KOPT-K1 (cell line): ENCODE data around the gene PCDH8.

Experiments
- H3K27ac ChIP-seq: fragments of 200-600 bp; sonication (generic); 2 replicates; pipeline ENCODE4 v1.5.1; 2016; ENCODE audit warnings: antibody characterized with exemption, mild to moderate bottlenecking, low read depth, low read length; ENCODE audit not compliant: poor library complexity, severe bottlenecking
- H3K36me3 ChIP-seq: fragments of 200-600 bp; sonication (generic); 2 replicates; pipeline ENCODE4 v1.5.1; 2017; ENCODE audit warnings: antibody characterized with exemption, mild to moderate bottlenecking, low read length, moderate library complexity; ENCODE audit not compliant: insufficient read depth
- H3K9me3 ChIP-seq: fragments of 200-600 bp; sonication (generic); 2 replicates; pipeline ENCODE4 v1.5.1; 2017; ENCODE audit warnings: antibody characterized with exemption, low read length, mild to moderate bottlenecking; ENCODE audit not compliant: insufficient read depth, poor library complexity, severe bottlenecking

The PCDH8 gene, protein sequence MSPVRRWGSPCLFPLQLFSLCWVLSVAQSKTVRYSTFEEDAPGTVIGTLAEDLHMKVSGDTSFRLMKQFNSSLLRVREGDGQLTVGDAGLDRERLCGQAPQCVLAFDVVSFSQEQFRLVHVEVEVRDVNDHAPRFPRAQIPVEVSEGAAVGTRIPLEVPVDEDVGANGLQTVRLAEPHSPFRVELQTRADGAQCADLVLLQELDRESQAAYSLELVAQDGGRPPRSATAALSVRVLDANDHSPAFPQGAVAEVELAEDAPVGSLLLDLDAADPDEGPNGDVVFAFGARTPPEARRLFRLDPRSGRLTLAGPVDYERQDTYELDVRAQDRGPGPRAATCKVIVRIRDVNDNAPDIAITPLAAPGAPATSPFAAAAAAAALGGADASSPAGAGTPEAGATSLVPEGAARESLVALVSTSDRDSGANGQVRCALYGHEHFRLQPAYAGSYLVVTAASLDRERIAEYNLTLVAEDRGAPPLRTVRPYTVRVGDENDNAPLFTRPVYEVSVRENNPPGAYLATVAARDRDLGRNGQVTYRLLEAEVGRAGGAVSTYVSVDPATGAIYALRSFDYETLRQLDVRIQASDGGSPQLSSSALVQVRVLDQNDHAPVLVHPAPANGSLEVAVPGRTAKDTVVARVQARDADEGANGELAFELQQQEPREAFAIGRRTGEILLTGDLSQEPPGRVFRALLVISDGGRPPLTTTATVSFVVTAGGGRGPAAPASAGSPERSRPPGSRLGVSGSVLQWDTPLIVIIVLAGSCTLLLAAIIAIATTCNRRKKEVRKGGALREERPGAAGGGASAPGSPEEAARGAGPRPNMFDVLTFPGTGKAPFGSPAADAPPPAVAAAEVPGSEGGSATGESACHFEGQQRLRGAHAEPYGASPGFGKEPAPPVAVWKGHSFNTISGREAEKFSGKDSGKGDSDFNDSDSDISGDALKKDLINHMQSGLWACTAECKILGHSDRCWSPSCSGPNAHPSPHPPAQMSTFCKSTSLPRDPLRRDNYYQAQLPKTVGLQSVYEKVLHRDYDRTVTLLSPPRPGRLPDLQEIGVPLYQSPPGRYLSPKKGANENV

DNA sequence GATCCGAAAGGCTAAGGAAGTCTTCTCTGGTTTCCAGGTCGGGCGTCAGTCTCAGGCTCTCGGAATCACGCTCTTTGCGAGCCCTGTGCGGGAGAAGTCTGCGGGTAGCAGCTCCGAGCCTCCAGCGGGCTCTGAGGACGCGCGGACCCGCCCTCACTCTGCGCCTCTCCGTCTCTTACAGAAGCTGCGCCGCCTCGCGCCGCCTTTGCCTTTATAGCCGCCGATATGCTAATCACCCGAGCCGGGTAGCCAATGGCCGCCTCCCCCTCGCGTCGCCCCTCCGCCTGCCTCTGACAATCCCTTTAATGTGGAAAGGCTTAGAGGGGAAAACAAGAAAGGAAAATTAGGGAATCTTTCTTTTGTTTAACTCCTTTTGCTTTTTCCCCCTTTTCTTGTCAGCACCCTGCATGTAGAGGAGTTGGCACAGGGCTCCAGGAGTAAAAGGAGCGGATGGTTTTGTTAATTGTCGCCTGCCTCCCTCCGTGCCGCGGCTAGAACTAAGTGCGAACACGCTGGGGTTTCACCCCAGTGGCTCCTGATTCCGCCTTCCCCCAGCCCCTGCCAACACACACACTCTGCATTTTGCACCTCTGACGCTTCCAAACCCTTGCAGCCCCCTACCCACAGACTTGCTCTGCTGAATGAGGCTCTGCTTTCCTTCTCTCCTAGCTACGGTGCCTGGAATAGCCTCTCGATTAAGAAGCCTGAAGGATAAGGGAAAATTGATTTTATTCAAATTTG lies at the start of gene PCDH8:
TSS of gene PCDH8 (minus strand) at position 186 of the 741 bp plus-strand sequence. CDS start 204 bp downstream, outside the sequence.
- H3K9me3 ChIP-seq: peaks cover 31% of the 10 kb centered on the region
- no peak within 1 kb of the TSS for H3K27ac ChIP-seq
- H3K36me3 ChIP-seq: no peaks in the 10 kb centered on the region

DNA sequence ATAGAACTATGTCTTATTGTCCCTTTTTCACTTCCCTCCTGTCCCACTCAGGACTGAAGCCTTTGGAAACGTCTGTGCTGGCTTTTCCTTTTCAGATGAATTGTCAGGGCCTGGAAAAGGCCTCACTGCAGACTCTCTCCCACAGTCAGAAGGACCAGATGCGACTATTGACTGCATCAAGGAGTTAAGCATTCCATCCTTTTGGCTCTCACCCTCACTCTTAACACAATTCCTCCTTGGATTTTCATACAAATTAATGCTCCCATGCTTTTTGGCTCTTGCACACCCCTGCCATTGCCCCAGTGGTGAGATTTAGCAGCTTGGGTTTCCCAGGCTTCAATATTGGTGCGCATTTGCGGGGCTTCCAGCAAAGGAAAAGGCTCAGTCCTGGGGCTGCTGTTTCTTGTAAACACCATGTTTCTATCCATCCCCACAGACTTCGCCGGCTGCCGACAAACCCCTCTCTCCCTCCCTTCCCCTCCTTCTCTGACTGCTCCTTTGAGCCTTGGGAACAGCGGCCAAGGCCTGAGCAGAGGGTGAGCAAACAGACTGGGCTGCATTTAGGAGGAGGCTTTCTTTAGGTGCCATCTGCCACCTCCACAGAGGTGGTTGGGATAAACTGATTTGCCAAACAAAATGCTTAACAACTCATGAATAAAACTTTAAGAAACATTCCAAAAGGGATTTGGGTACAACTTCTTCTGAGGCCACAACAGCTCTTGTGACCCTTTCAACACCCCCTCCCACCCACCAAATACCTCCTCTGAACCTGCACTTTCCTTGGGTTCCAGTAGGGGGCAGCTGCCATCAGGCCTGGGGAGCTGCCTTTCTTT lies 48.6 kb upstream of the PCDH8 start:
- Histone ChIP-seq H3K9me3 (no peaks in the 10 kb centered on the region), H3K27ac (no peak overlapping the region)

DNA sequence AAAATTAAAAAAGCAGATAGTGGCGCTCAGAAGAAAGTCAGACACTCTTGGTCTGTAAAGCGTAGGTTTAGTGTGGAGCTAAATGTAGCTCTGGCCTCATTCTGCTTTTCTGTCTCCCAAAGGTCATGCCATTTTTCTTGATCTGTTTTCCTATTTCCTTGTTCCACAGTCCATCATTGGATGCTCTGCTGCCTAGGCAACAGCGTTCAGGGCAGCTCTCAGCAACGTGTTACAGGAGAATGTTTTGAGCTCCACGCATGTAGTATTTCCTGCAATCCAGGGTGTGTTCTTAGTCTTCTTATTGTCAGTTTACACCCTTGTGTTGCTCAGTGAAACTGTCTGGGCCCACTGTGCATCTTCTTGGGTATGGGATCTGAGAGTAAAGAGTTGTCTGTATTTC lies 46.0 kb upstream of the PCDH8 start:
- no peaks in the 10 kb centered on the region for H3K9me3 ChIP-seq
- no peak overlapping the region for H3K27ac ChIP-seq
- H3K36me3 ChIP-seq: no peaks in the 10 kb centered on the region

More for the DNA sequence above, 48.6 kb upstream of the PCDH8 start:
- H3K36me3 ChIP-seq: no peaks in the 10 kb centered on the region

DNA sequence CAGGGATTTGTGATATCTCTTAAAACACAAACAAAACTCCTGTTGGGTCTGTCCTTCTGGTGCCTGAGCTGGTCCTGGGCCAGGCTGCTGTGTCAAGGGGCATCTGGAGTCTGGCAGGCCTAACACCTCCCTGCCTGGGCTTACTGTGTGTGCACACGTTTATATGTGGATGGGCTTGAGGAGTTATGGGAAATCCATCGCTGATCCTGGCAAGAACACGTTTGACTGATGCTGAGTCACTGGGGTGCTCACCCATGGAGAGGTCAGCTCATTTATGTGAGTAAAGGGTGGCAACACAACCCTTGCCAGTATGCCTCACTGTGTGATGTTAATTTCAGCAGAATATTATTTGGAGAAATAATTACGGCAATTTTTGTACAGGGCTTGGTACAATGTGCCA lies 44.5 kb upstream of the PCDH8 start:
- Histone ChIP-seq H3K27ac (no peak overlapping the region), H3K36me3 (no peaks in the 10 kb centered on the region), H3K9me3 (no peaks in the 10 kb centered on the region)

DNA sequence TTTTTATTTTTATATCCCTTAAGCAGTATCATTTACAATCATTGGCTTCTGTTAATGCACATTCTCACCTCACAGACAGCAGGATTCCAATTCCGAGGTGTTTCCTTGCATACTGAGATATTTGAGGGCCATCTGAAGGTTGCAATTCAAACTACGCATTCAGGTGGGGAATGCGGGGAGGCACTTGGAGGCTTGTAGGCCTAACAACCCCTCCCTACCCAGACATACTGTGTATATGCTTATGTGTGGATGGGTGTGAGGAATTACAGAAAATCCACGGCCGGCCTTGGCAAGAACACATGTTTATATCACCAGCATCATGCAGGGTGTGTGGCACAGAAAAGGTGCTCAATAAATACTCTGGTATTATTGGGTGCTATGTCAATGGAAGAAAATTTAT lies 43.3 kb upstream of the PCDH8 start:
- Histone ChIP-seq H3K36me3 (no peaks in the 10 kb centered on the region), H3K27ac (no peak overlapping the region), H3K9me3 (no peaks in the 10 kb centered on the region)

DNA sequence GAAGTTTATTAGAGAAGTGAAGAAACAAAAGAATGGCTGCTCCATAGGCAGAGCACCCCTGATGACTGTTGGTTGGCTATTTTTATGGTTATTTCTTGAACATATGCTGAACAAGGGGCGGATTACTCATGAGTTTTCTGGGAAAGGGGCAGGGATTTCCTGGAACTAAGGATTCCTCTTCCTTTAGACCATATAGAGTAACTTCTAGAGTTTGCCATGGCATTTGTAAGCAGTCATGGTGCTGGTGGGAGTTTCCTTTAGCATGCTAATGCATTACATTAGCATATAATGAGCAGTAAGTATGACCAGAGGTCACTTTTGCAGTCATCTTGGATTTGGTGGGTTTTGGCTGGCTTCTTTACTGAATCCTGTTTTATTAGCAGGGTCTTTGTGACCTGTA lies 38.7 kb upstream of the PCDH8 start:
- H3K36me3 ChIP-seq: no peaks in the 10 kb centered on the region

DNA sequence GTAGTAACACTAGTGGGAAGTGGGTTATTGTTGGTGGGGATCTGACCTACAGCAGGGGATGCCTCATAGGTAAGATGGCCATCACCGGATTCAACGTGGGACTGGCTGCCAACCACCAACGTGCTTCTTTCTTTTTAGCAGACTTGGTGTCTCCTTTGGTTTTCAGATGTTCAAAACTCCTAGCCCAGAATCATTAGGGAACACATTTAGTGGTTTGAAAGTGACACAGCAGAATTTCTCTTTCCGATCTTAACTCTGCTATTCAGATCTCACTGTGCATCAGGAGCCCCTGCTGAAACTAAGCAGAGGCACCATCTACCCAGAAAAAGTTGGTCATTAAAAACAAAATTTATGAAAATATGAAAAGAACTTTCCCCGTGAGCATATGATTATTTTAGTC lies 36.7 kb upstream of the PCDH8 start:
- no peaks in the 10 kb centered on the region for H3K36me3 ChIP-seq
- no peak overlapping the region for H3K27ac ChIP-seq
- H3K9me3 ChIP-seq: no peaks in the 10 kb centered on the region

More for the DNA sequence above, 38.7 kb upstream of the PCDH8 start:
- no peak overlapping the region for H3K27ac ChIP-seq
- H3K9me3 ChIP-seq: no peaks in the 10 kb centered on the region

DNA sequence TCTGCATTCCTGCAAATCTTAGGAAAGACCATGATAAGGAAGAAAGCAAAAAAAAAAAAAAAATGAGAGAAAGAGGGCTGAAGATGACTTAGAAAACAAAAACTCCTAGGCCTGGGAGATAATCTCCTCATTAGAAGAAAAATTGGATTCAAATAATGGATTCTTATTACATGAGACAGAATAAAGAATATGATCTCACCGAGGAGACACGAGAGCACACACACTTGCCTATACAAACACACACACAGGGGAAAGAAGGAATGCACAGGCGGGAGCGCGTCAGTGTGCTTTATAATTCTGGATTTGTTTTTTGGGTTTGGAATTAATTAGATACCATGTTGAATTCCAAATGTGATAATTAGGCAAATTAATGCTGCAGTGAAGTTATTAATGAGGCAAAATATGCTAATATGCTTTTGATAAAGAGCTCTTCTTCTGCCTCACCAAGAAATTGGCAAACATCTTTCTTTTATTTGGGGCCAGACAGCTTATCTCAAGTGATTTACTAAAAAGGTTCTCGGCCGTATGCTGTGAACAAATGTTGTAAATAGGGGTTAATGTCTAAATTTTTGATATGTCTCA lies 36.1 kb upstream of the PCDH8 start:
- Histone ChIP-seq H3K36me3 (no peaks in the 10 kb centered on the region), H3K9me3 (no peaks in the 10 kb centered on the region), H3K27ac (no peak overlapping the region)

DNA sequence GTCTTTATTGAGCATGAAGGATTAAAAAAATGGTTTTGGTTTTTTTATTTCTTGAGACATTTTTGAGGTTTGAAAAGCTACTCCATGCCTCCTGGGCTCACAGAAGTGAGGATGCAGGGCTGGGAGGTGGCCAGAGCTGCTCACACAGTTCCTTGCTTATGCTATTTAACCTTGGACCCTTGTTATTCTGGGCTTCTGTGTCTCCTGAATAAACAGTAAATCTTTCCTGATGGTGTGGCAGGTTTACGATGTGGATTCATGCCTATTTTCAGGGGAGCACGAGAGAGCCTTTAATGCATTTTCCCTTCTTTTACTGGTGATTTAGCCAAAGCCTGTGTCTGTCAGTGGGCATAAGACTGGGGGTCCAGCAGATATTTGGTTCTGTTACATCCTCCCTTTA lies 34.3 kb upstream of the PCDH8 start:
- Histone ChIP-seq H3K9me3 (no peaks in the 10 kb centered on the region), H3K27ac (no peak overlapping the region), H3K36me3 (no peaks in the 10 kb centered on the region)

DNA sequence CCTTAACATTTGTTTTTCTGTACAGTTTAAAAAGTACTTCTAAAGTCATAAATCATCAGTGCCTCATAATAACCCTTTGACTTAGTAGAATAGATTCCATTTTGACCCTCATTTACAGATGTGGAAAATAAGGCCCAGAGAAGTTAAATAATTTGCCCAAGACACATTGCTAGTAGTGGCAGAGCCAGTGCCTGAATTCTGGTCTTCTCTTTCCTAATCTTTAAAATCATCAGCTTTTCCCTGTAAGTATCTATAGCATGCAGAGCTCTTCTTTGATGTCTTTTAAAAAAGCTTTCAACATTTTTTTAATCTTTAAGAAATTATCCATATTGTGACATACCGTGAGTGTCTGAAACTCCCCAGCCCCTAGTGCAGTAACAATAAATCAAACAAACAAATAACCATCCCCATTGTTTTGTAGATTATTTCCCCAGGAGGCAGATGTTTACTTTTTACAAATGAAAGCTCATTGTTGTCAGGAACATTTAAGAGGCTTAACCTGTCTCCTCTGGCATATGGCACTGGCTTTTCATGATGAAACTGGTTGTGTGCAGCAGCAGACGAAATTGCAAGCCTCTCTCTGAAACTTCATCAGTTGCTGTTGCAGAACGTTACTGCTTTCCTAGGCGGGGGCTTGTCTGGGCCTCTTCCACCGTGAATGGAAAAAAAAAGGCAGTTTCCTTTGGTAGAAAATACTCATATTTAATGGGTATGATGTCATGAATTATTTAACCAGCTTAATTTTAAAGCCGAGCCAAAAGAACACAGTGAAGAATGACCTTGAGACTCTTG lies 31.7 kb upstream of the PCDH8 start:
- Histone ChIP-seq H3K36me3 (no peaks in the 10 kb centered on the region), H3K27ac (no peak overlapping the region), H3K9me3 (peaks cover 10% of the 10 kb centered on the region)

DNA sequence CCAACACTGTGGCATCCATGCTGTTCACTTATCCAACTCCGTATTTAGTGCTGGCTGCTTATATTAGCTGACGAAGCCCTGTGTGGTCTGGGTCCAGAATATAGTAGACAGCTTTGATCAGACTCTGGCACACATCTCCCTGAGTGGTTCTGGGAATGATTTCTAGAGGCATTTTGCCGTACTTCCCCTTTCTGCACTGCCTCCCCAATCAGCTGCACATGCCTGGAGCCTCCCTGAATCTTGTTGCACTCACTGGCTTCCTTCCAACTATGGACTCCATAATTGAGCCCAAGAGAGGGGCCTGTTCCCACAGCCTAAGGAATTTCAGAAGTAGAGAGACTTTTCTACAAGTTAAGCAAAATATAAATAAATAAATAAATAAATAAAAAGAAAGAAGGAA lies 30.4 kb upstream of the PCDH8 start:
- peaks cover 21% of the 10 kb centered on the region for H3K9me3 ChIP-seq

DNA sequence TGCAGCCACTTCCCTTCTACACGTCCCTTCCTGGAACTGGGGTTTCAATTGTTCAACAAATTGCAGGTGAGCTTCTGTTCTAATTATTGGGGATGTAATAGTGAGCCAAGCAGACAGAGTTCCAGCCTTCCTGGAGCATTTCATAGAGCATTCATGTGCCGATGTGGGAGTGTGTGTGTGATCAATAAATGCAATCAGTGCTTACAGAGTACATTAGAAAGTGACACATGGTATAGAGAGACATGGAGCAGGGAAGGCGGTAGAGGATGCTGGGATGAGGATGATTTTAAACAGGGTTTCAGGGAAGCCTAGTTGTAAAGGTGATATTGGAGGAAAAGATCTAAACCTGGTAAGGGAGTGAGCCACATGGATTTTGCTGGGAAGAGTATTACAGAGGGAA lies 21.7 kb upstream of the PCDH8 start:
- H3K9me3 ChIP-seq: peaks cover 11% of the 10 kb centered on the region
- H3K36me3 ChIP-seq: no peaks in the 10 kb centered on the region
- no peak overlapping the region for H3K27ac ChIP-seq

More for the DNA sequence above, 30.4 kb upstream of the PCDH8 start:
- Histone ChIP-seq H3K36me3 (no peaks in the 10 kb centered on the region), H3K27ac (no peak overlapping the region)

DNA sequence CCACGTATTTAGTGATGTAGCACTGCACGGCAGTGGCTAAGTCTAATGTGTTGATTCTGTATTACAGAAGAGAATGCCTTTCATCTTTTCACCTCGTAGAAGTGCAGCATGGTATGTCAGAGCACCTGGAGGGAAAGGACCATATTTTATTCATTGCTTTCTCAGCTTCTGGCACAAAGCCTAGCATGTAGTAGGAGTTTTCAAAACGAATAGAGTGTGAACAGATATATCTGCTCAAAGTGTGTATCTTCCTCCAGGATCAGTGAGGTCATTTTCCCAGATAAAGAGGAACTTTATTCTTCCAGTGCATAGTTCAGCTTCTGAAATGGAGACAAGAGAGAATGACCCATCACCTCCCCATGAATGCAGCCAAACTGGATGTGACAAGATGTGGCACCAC lies 21.2 kb upstream of the PCDH8 start:
- peaks cover 6% of the 10 kb centered on the region for H3K9me3 ChIP-seq
- H3K36me3 ChIP-seq: no peaks in the 10 kb centered on the region
- H3K27ac ChIP-seq: no peak overlapping the region
